GM12878 (cell line): Measurements from ENCODE around the gene TRMO. TPM values are rescaled to one million over a fixed set of nuclear protein-coding genes. Genes with fewer than 3 reads are reported as not detected.

Experiments used
- ATAC-seq: fragments of 200-7000 bp; cut with Tn5 transposase; 3 replicates; pipeline ENCODE4 v1.9.1; 2020; ENCODE audit warnings: mild to moderate bottlenecking, moderate library complexity
- BruUV-seq: library from RNA; stranded (reverse); fragments of 400-500 nt; replicated peaks from 2 replicates; lab custom pipeline; 2021; lab: Mats Ljungman, UMichigan
- CTCF ChIA-PET: fragments of 300-600 bp; sonication (Branson Sonifier 250); formaldehyde crosslinking; extraction: SDS; loops from one replicate; lab custom pipeline; 2021; ENCODE audit warnings: inconsistent platforms; lab: Yijun Ruan, JAX
- POLR2A ChIA-PET: fragments of 350-600 bp; formaldehyde crosslinking; extraction: SDS; loops from one replicate; lab custom pipeline; 2021; ENCODE audit warnings: inconsistent platforms; lab: Charles Lee
- RAD21 ChIA-PET: fragments of 300-600 bp; sonication (Branson Sonifier 250); formaldehyde crosslinking; loops from one replicate; lab custom pipeline; 2023; ENCODE audit warnings: antibody characterized with exemption; ENCODE audit not compliant: unreplicated experiment; lab: Charles Lee
- SMC1A ChIA-PET: fragments of 300-600 bp; sonication (Branson Sonifier 250); formaldehyde crosslinking; loops from one replicate; lab custom pipeline; 2023; ENCODE audit not compliant: unreplicated experiment, uncharacterized antibody; lab: Charles Lee
- DNase-seq: peaks from one replicate; pipeline ENCODE4 v3.0.0-alpha.2; 2011; ENCODE audit warnings: low read depth, low spot score
- FAIRE-seq: peaks from 3 replicates; lab custom pipeline; 2011; peaks lifted over from hg19 to GRCh38; lab: Jason Lieb, UNC
- H2AFZ ChIP-seq: 2 replicates; pipeline ENCODE4 v1.6.0; 2011; ENCODE audit warnings: low read depth, low read length, control low read depth; ENCODE audit not compliant: control insufficient read depth
- H3K27ac ChIP-seq: 2 replicates; pipeline ENCODE4 v1.5.1; 2011; ENCODE audit warnings: control low read depth; ENCODE audit not compliant: control insufficient read depth, insufficient read depth
- H3K27me3 ChIP-seq, 2 experiments: replicated peaks in 1 of 2; 2 replicates each; pipeline versions ENCODE4 v1.6.0 to v1.6.1; 2011; ENCODE audit warnings: low read length in 1 of 2; ENCODE audit not compliant: control insufficient read depth in 2 of 2, insufficient read depth in 2 of 2
- H3K36me3 ChIP-seq, 2 experiments: 2 replicates each; pipeline ENCODE4 v1.5.1; 2011; ENCODE audit warnings: low read length in 1 of 2; ENCODE audit not compliant: control insufficient read depth in 2 of 2, insufficient read depth in 2 of 2
- H3K4me1 ChIP-seq: 2 replicates; pipeline ENCODE4 v1.6.1; 2011; ENCODE audit warnings: mild to moderate bottlenecking, low read length, moderate library complexity, mixed read lengths; ENCODE audit not compliant: control insufficient read depth, insufficient read depth
- H3K4me2 ChIP-seq: 2 replicates; pipeline ENCODE4 v1.6.0; 2011; ENCODE audit warnings: control low read depth; ENCODE audit not compliant: control insufficient read depth, insufficient read depth
- H3K4me3 ChIP-seq: fragments of 200-600 bp; sonication (generic); 2 replicates; pipeline ENCODE4 v1.5.1; 2016
- H3K79me2 ChIP-seq: 2 replicates; pipeline ENCODE4 v1.6.0; 2011; ENCODE audit warnings: low read length; ENCODE audit not compliant: control insufficient read depth, insufficient read depth
- H3K9ac ChIP-seq: 2 replicates; pipeline ENCODE4 v1.8.0; 2011; ENCODE audit warnings: low read length, control low read depth, mixed read lengths; ENCODE audit not compliant: control insufficient read depth, insufficient read depth
- H3K9me3 ChIP-seq: replicated peaks from 3 replicates; pipeline ENCODE4 v1.5.1; 2011; ENCODE audit warnings: mild to moderate bottlenecking, low read length; ENCODE audit not compliant: control insufficient read depth, insufficient read depth
- H4K20me1 ChIP-seq: 2 replicates; pipeline ENCODE4 v1.6.0; 2011; ENCODE audit not compliant: control insufficient read depth, insufficient read depth
- ASH2L ChIP-seq: fragments of 300-600, 200-600 bp; sonication (generic); IDR thresholded peaks from 2 replicates; pipeline ENCODE4 v1.6.1; 2017; ENCODE audit warnings: low read depth, mild to moderate bottlenecking, borderline replicate concordance
- BACH1 ChIP-seq: fragments of 450-650 bp; IDR thresholded peaks from 2 replicates; pipeline ENCODE4 v1.6.1; 2017; ENCODE audit warnings: mild to moderate bottlenecking, borderline replicate concordance
- BHLHE40 ChIP-seq, 2 experiments: fragments of 450-650 bp in 1 of 2; IDR thresholded peaks; 2 replicates each; pipeline ENCODE4 v1.6.1; 2011 to 2017; ENCODE audit warnings: low read depth in 2 of 2, borderline replicate concordance in 1 of 2, improper control_type of control experiment in 1 of 2, low read length in 1 of 2, mild to moderate bottlenecking in 1 of 2
- CBFB ChIP-seq: IDR thresholded peaks from 2 replicates; pipeline ENCODE4 v1.6.1; 2016; ENCODE audit warnings: antibody characterized with exemption, low read depth
- GATAD2B ChIP-seq: fragments of 450-650 bp; conservative IDR thresholded peaks from 2 replicates; pipeline ENCODE4 v1.6.1; 2017; ENCODE audit warnings: low read depth, mild to moderate bottlenecking, moderate library complexity
- KDM1A ChIP-seq: fragments of 200-600 bp; sonication (generic); IDR thresholded peaks from 2 replicates; pipeline ENCODE4 v1.6.1; 2016; ENCODE audit warnings: borderline replicate concordance
- NFIC ChIP-seq: IDR thresholded peaks from 2 replicates; pipeline ENCODE4 v1.6.1; 2012; ENCODE audit warnings: low read depth, mild to moderate bottlenecking, inconsistent platforms, low read length, moderate library complexity
- RAD51 ChIP-seq: fragments of 450-650 bp; IDR thresholded peaks from 2 replicates; pipeline ENCODE4 v1.6.1; 2016; ENCODE audit warnings: moderate library complexity, mild to moderate bottlenecking, inconsistent platforms
- SMARCA5 ChIP-seq: fragments of 450-650 bp; IDR thresholded peaks from 2 replicates; pipeline ENCODE4 v1.6.1; 2017; ENCODE audit warnings: mild to moderate bottlenecking
- TCF12 ChIP-seq: IDR thresholded peaks from 2 replicates; pipeline ENCODE4 v1.6.1; 2011; ENCODE audit warnings: low read depth, mild to moderate bottlenecking, low read length
- WRNIP1 ChIP-seq: IDR thresholded peaks from 2 replicates; pipeline ENCODE4 v1.6.1; 2011; ENCODE audit warnings: low read depth, low read length, improper control_type of control experiment, borderline replicate concordance
- WGBS: methylation state at CpG from one replicate; pipeline ENCODE4 v1.1.6; 2016; ENCODE audit warnings: low lambda C conversion rate; ENCODE audit not compliant: insufficient replicate concordance, insufficient coverage; ENCODE audit errors: missing lambda C conversion rate; 5-methylcytosine and 5-hydroxymethylcytosine counted together
- in situ Hi-C: fragments of 300-500 bp; cut with MboI; formaldehyde crosslinking; loops from 9 replicates; pipeline ENCODE4 v1.14.3; 2018; ENCODE audit warnings: mixed read lengths
- intact Hi-C: fragments of 100-400 bp; cut with micrococcal nuclease; formaldehyde crosslinking; loops from one replicate; pipeline ENCODE4 v1.14.2; 2022; ENCODE audit not compliant: unreplicated experiment
- polyA plus RNA-seq, 11 experiments: library from polyadenylated mRNA; depleted of rRNA in 4 of 11; unstranded in 6 of 11; stranded (reverse) in 5 of 11; fragments of >200 nt; fragmentation: Nextera tagmentation in 4 of 11; fragmentation: Illumina TruSeq in 1 of 11; extraction: Ambion mirVana in 4 of 11; extraction: Trizol in 1 of 11; gene quantifications; 1 replicate in 1 of 11; 2 replicates in 10 of 11; pipeline versions ENCODE4 v1.2.1 to v1.2.3, GENCODE V29; 2011 to 2016; ENCODE audit warnings: inconsistent platforms in 2 of 11, missing spikeins in 2 of 11, low read depth in 1 of 11
- total RNA-seq, 4 experiments: library from RNA; depleted of rRNA in 3 of 4; stranded (reverse); fragments of >200 nt in 3 of 4; fragmentation: Illumina TruSeq in 1 of 4; extraction: Trizol in 1 of 4; gene quantifications; 2 replicates each; pipeline versions ENCODE4 v1.2.1 to v1.2.3, GENCODE V29; 2013 to 2021
- TF ChIP-seq, protein P1 (sequence below): fragments of 450-650 bp; IDR thresholded peaks from 2 replicates; pipeline ENCODE4 v1.6.1; 2017; ENCODE audit warnings: mild to moderate bottlenecking
- TF ChIP-seq, protein P2 (sequence below): fragments of 450-650 bp; IDR thresholded peaks from 2 replicates; pipeline ENCODE4 v1.6.1; 2017; ENCODE audit warnings: mild to moderate bottlenecking, moderate library complexity

TRMO gene
- total and polyA plus RNA-seq, 10 of the 15 experiments (the other 5 are each of a cell fraction or from before 2014, with no cell fraction given), result 5.8 to 23.6 (median 15.3) TPM

DNA sequence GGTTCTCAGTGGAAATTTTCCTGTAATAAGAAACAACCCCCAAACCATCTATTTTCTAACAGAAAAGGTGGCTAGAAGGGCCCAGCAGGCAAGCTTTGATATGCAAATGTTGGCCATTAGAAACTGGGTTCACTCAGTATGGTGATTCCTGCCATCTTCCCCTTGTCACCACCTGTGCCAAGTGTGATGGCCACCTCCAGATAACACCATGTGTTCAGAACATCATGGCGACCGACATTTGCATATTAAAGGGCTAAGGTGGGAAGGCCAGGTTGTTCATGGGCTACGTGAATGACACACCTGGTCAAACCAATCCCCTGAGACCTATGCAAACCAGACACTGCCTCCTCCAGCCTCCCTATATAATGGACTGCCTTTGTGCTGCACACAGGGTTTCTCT, 48.9 kb downstream of the TRMO start (continued):
- no peak for TF ChIP-seq KDM1A
- TF ChIP-seq, protein P1, sequence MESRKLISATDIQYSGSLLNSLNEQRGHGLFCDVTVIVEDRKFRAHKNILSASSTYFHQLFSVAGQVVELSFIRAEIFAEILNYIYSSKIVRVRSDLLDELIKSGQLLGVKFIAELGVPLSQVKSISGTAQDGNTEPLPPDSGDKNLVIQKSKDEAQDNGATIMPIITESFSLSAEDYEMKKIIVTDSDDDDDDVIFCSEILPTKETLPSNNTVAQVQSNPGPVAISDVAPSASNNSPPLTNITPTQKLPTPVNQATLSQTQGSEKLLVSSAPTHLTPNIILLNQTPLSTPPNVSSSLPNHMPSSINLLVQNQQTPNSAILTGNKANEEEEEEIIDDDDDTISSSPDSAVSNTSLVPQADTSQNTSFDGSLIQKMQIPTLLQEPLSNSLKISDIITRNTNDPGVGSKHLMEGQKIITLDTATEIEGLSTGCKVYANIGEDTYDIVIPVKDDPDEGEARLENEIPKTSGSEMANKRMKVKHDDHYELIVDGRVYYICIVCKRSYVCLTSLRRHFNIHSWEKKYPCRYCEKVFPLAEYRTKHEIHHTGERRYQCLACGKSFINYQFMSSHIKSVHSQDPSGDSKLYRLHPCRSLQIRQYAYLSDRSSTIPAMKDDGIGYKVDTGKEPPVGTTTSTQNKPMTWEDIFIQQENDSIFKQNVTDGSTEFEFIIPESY, result no peak
- TF ChIP-seq GATAD2B, result no peak
- TF ChIP-seq WRNIP1, result no peak
- TF ChIP-seq, all 136 proteins: peak for 0

DNA sequence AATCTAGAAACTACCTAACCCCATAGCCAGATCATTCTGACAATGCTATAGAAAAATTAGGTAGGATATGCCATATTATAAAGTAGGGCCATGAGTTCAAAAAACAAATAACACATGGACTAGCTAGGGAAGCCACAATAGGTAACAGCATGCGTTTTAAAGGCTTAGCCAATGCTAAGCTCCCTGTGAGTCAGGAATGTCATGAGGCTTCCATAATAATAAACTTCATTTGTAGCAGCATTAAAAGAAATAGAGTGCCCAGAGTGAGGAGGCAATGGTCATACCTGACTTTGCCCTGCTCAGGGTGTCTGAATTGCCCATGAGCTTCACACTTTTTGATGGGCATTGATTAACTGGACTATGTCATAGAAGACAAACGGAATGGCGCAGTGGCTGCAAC, 53.4 kb downstream of the TRMO start:
- Histone ChIP-seq H3K4me1 (peaks cover 6% of the 10 kb centered on the region; the same call in 1 of the 2 replicates), H3K9me3 (peaks cover 4% of the 10 kb centered on the region; the same call in 2 of the 3 replicates), H3K27ac (no peak overlapping the region), H2AFZ (no peak overlapping the region), H3K36me3 (no peaks in the 10 kb centered on the region), H3K79me2 (no peaks in the 10 kb centered on the region), H3K4me3 (no peak overlapping the region), H3K4me2 (no peak overlapping the region), H3K27me3 (peaks cover 0 to 2% of the 10 kb centered on the region in 2 experiments; a peak in 1 of 4 replicates), H4K20me1 (no peaks in the 10 kb centered on the region), H3K9ac (no peak overlapping the region)
- no peak for TF ChIP-seq KDM1A
- TF ChIP-seq ASH2L, result no peak
- no peak for TF ChIP-seq CBFB
- TF ChIP-seq TCF12, result no peak
- TF ChIP-seq NFIC, result no peak
- TF ChIP-seq, protein P2, sequence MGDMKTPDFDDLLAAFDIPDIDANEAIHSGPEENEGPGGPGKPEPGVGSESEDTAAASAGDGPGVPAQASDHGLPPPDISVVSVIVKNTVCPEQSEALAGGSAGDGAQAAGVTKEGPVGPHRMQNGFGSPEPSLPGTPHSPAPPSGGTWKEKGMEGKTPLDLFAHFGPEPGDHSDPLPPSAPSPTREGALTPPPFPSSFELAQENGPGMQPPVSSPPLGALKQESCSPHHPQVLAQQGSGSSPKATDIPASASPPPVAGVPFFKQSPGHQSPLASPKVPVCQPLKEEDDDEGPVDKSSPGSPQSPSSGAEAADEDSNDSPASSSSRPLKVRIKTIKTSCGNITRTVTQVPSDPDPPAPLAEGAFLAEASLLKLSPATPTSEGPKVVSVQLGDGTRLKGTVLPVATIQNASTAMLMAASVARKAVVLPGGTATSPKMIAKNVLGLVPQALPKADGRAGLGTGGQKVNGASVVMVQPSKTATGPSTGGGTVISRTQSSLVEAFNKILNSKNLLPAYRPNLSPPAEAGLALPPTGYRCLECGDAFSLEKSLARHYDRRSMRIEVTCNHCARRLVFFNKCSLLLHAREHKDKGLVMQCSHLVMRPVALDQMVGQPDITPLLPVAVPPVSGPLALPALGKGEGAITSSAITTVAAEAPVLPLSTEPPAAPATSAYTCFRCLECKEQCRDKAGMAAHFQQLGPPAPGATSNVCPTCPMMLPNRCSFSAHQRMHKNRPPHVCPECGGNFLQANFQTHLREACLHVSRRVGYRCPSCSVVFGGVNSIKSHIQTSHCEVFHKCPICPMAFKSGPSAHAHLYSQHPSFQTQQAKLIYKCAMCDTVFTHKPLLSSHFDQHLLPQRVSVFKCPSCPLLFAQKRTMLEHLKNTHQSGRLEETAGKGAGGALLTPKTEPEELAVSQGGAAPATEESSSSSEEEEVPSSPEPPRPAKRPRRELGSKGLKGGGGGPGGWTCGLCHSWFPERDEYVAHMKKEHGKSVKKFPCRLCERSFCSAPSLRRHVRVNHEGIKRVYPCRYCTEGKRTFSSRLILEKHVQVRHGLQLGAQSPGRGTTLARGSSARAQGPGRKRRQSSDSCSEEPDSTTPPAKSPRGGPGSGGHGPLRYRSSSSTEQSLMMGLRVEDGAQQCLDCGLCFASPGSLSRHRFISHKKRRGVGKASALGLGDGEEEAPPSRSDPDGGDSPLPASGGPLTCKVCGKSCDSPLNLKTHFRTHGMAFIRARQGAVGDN, result no peak
- TF ChIP-seq BACH1, result no peak
- TF ChIP-seq BHLHE40 (IDR thresholded peaks at IDR 0.05; ENCODE audit: borderline replicate concordance in 1 of 2, low read depth in 2 of 2, low read length in 1 of 2), result no peak
- TF ChIP-seq SMARCA5, result no peak
- TF ChIP-seq RAD51, result no peak
- intact Hi-C loops (no loop called here), in situ Hi-C loops (no loop called here)
- ATAC-seq, result no peak
- RAD21 ChIA-PET, result no interaction called here
- FAIRE-seq, result no peak
- POLR2A ChIA-PET, result no interaction called here
- DNase-seq, result no peak
- SMC1A ChIA-PET, result no interaction called here
- 62% methylated on average over 3 of the region's 3 CpGs for WGBS
- no TSS peak for BruUV-seq
- CTCF ChIA-PET, result interaction anchor here (2.4 kb wide), 1 partner anchor 21 kb away, joined by 11 read pairs; no protein-coding TSS in a partner anchor
